ENCODE data around the gene MSH5. TPM values are rescaled to one million over a fixed set of nuclear protein-coding genes. Genes with fewer than 3 reads are reported as not detected.
"Not testable (repeated sequence)": the region's sequence is repeated elsewhere in the genome, so short reads cannot be mapped to it uniquely, and the experiment has no call there.

The MSH5 gene
- total and polyA plus RNA-seq, 2 of the 13 experiments (the other 11 are each of a cell fraction or from before 2014, with no cell fraction given): 10.2 to 38.7 TPM

GRCh38 chr6:31709157-31709556 is 30.6 kb upstream of the MSH5 start:
- intact Hi-C loops (cut with micrococcal nuclease; ENCODE audit: unreplicated experiment); H3K36me3 ChIP-seq (replicated peaks in 1 of 2; ENCODE audit: control insufficient read depth in 1 of 2, insufficient read depth in 2 of 2, low read length in 2 of 2); FAIRE-seq; H2AFZ ChIP-seq (ENCODE audit: low read length); in situ Hi-C loops (cut with HindIII; ENCODE audit: extremely low pct_ligation_motif_present, low pct_unique_long_range_greater_than_20kb); DNase-seq (ENCODE audit: low spot score); CTCF ChIA-PET (ENCODE audit: low intra/inter-chr PET ratio, low total read pairs); BruUV-seq (replicated peaks); H3K27ac ChIP-seq (ENCODE audit: extremely low read length, insufficient read depth, low read length); H4K20me1 ChIP-seq (ENCODE audit: insufficient read depth, low read length); ATAC-seq; H3K9me3 ChIP-seq (ENCODE audit: low read length); H3K79me2 ChIP-seq (ENCODE audit: insufficient read depth, low read length); H3K4me2 ChIP-seq (ENCODE audit: low read depth, low read length); H3K9ac ChIP-seq (ENCODE audit: insufficient read depth, low read depth, low read length); H3K4me3 ChIP-seq (replicated peaks in 1 of 3; ENCODE audit: insufficient read depth in 1 of 3, low read depth in 2 of 3, low read length in 3 of 3): not testable (repeated sequence)
- POLR2A ChIA-PET: interaction anchor here (1.1 kb wide), 1 partner anchor 57 kb away, joined by 4 read pairs; no protein-coding TSS in a partner anchor
- H3K4me1 ChIP-seq (ENCODE audit: insufficient read depth, low read length): peaks cover 21% of the 10 kb centered on the region
- TF ChIP-seq ZNF292 (CRISPR knock-in tag; IDR thresholded peaks at IDR 0.05; ENCODE audit: borderline replicate concordance, low read depth) (0 out of 2 replicates have a peak, but pooled peaks have one; percentile 32), CEBPG (CRISPR knock-in tag; IDR thresholded peaks at IDR 0.05) (peak; percentile 64), ZNF770 (CRISPR knock-in tag; IDR thresholded peaks at IDR 0.05) (0 out of 2 replicates have a peak, but pooled peaks have one; percentile 57), ZNF362 (CRISPR knock-in tag; IDR thresholded peaks at IDR 0.05; ENCODE audit: borderline replicate concordance) (peak; percentile 71; the same call in 1 of the 2 replicates)
- WGBS (ENCODE audit: low lambda C conversion rate): 25% methylated on average over 11 of the region's 11 CpGs
- peaks cover 9 to 36% of the 10 kb centered on the region in 2 experiments; a peak in 3 of 5 replicates for H3K27me3 ChIP-seq (ENCODE audit: control insufficient read depth in 1 of 2, insufficient read depth in 2 of 2, low read length in 2 of 2)

Measured in HepG2 (cell line).